GM08714 (cell line): ENCODE data around the gene KMT2D.

Experiments used
- H3K4me3 ChIP-seq: fragments of 200-500 bp; sonication (Bioruptor generic); 2 replicates; pipeline ENCODE4 v1.5.1; 2014; ENCODE audit warnings: mild to moderate bottlenecking, low read length, inconsistent platforms
- ZNF274 ChIP-seq: IDR thresholded peaks from 2 replicates; pipeline ENCODE4 v1.6.1; 2012; ENCODE audit warnings: mild to moderate bottlenecking, low read depth, low read length

The KMT2D gene

GRCh38 chr12:49015196-49015595 lies 45.4 kb downstream of the KMT2D start:
- TF ChIP-seq ZNF274, result no peak
- no peak overlapping the region for H3K4me3 ChIP-seq

GRCh38 chr12:49014547-49014946 lies 46.0 kb downstream of the KMT2D start:
- no peak overlapping the region for H3K4me3 ChIP-seq
- no peak for TF ChIP-seq ZNF274

GRCh38 chr12:49013428-49013827 lies 47.2 kb downstream of the KMT2D start:
- no peak for TF ChIP-seq ZNF274
- H3K4me3 ChIP-seq, result no peak overlapping the region

GRCh38 chr12:49012739-49013138 lies 47.9 kb downstream of the KMT2D start:
- no peak overlapping the region for H3K4me3 ChIP-seq
- TF ChIP-seq ZNF274, result no peak
